PC-9 (cell line): ENCODE measurements around the gene SH3PXD2A. TPM values are rescaled to one million over a fixed set of nuclear protein-coding genes. Genes with fewer than 3 reads are reported as not detected.

ENCODE experiments used
- BruUV-seq: library from RNA; stranded (reverse); fragments of 400-500 nt; replicated peaks from 2 replicates; lab custom pipeline; 2021; lab: Mats Ljungman, UMichigan
- CTCF ChIA-PET: fragments of 300-600 bp; sonication (Branson Sonifier 250); formaldehyde crosslinking; loops from one replicate; lab custom pipeline; 2022; ENCODE audit warnings: antibody characterized with exemption; lab: Charles Lee
- POLR2A ChIA-PET: fragments of 300-600 bp; sonication (Branson Sonifier 250); formaldehyde crosslinking; loops from one replicate; lab custom pipeline; 2022; ENCODE audit warnings: antibody characterized with exemption; ENCODE audit not compliant: unreplicated experiment; lab: Charles Lee
- DNase-seq, 2 experiments: peaks; one replicate each; pipeline versions ENCODE4 v3.0.0 to v3.0.0-alpha.2; 2015 to 2022; ENCODE audit warnings: mixed read lengths in 1 of 2
- H2AFZ ChIP-seq: fragments of 200-600 bp; sonication (generic); 2 replicates; pipeline ENCODE4 v1.8.1; 2017; ENCODE audit warnings: antibody characterized with exemption
- H3F3A ChIP-seq: fragments of 200-600 bp; sonication (generic); 2 replicates; pipeline ENCODE4 v1.8.1; 2017; ENCODE audit warnings: antibody characterized with exemption, mild to moderate bottlenecking, low read depth; ENCODE audit not compliant: insufficient read depth
- H3K27ac ChIP-seq: fragments of 200-600 bp; sonication (generic); 2 replicates; pipeline ENCODE4 v1.6.1; 2016; ENCODE audit warnings: mixed run types
- H3K27me3 ChIP-seq: fragments of 200-600 bp; sonication (generic); 2 replicates; pipeline ENCODE4 v1.6.1; 2016; ENCODE audit warnings: low read depth, mixed run types; ENCODE audit not compliant: insufficient read depth
- H3K36me3 ChIP-seq: fragments of 200-600 bp; sonication (generic); 2 replicates; pipeline ENCODE4 v1.6.1; 2016; ENCODE audit warnings: low read depth, mixed run types
- H3K4me1 ChIP-seq: fragments of 200-600 bp; sonication (generic); replicated peaks from 2 replicates; pipeline ENCODE4 v1.6.1; 2016; ENCODE audit warnings: mixed run types; ENCODE audit not compliant: insufficient read depth
- H3K4me2 ChIP-seq: fragments of 200-600 bp; sonication (generic); 2 replicates; pipeline ENCODE4 v1.6.1; 2017; ENCODE audit warnings: mixed run types
- H3K4me3 ChIP-seq: fragments of 200-600 bp; sonication (generic); 2 replicates; pipeline ENCODE4 v1.6.1; 2016; ENCODE audit warnings: mixed run types
- H3K79me2 ChIP-seq: fragments of 200-600 bp; sonication (generic); 2 replicates; pipeline ENCODE4 v1.6.1; 2017; ENCODE audit warnings: low read depth, mixed run types
- H3K9me2 ChIP-seq: fragments of 200-600 bp; sonication (generic); 2 replicates; pipeline ENCODE4 v1.8.1; 2017; ENCODE audit warnings: mild to moderate bottlenecking; ENCODE audit not compliant: insufficient read depth
- H3K9me3 ChIP-seq: fragments of 200-600 bp; sonication (generic); 2 replicates; pipeline ENCODE4 v1.8.1; 2016; ENCODE audit warnings: low read depth; ENCODE audit not compliant: insufficient read depth
- H4K20me1 ChIP-seq: fragments of 200-600 bp; sonication (generic); 2 replicates; pipeline ENCODE4 v1.8.1; 2017; ENCODE audit not compliant: insufficient read depth
- CTCF ChIP-seq: fragments of 200-600 bp; sonication (generic); conservative IDR thresholded peaks from 2 replicates; pipeline ENCODE4 v1.6.1; 2017; ENCODE audit warnings: mixed run types, antibody characterized with exemption, mild to moderate bottlenecking, moderate library complexity
- EZH2 ChIP-seq: fragments of 200-600 bp; sonication (generic); IDR thresholded peaks from 2 replicates; pipeline ENCODE4 v1.8.0; 2017; ENCODE audit warnings: antibody characterized with exemption, low read depth
- intact Hi-C: fragments of 100-400 bp; cut with micrococcal nuclease; formaldehyde crosslinking; loops from one replicate; pipeline ENCODE4 v1.10.0; 2022; ENCODE audit not compliant: unreplicated experiment
- total RNA-seq: library from RNA; stranded (reverse); gene quantifications from 2 replicates; pipeline ENCODE4 v1.2.3, GENCODE V29; 2021

The SH3PXD2A gene
- total RNA-seq, 1 experiment from 2014 or later, result 12.5 TPM

DNA sequence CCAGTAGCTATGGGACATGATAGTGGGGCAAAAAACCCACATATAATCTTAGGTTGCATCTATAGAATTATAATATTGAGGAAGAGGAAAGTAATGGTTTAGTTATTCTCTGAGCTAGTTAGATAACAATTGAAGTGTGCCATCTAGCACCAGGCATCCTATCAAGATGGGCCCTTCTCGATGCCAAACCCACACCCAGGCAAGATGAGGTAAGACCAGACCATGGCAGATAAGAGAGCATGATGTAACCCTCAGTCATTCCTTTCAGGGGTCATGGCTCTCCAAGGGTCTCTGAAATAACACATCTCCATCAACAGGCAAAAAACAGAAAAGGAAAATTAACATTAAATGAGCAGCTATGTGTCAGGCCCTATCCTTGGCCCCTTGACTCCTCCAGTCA, 128.7 kb downstream of the SH3PXD2A start:
- Histone ChIP-seq H3K27me3 (no peaks in the 10 kb centered on the region), H3K9me3 (no peaks in the 10 kb centered on the region)

DNA sequence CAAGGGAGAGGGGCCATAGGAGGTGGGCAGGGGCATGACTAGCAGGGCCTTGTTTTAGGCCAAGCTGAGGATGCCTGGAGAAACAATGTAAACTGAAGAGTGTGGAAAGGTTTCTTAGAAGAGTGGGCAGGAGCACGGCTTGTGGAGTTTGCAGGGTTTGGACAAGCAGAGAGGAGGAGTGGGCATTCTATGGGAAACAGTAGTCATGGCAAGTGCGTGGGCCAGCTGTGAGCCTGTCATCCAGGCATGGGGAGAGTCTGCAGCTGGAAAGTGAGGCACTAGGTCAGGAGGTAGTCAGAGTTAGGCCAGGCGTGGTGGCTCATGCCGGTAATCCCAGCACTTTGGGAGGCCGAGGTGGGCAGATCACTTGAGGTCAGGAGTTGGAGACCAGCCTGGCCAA, 130.1 kb downstream of the SH3PXD2A start:
- POLR2A ChIA-PET, result no interaction called here
- Histone ChIP-seq H3K79me2 (no peaks in the 10 kb centered on the region), H3K4me3 (no peak overlapping the region), H3K9me2 (no peaks in the 10 kb centered on the region), H3K27me3 (no peaks in the 10 kb centered on the region), H3K27ac (no peak overlapping the region), H3K4me1 (no peaks in the 10 kb centered on the region), H3K9me3 (no peaks in the 10 kb centered on the region), H3K36me3 (no peaks in the 10 kb centered on the region), H2AFZ (no peak overlapping the region), H3K4me2 (no peak overlapping the region), H4K20me1 (no peaks in the 10 kb centered on the region), H3F3A (no peaks in the 10 kb centered on the region)
- intact Hi-C loops, result no loop called here
- no peak for DNase-seq
- BruUV-seq, result no TSS peak
- CTCF ChIA-PET, result no interaction called here
- no peak for TF ChIP-seq CTCF
- TF ChIP-seq EZH2, result no peak

More for the DNA sequence above, 128.7 kb downstream of the SH3PXD2A start:
- peaks cover 2% of the 10 kb centered on the region for H3K4me1 ChIP-seq
- intact Hi-C loops, result no loop called here
- H3K79me2 ChIP-seq, result no peaks in the 10 kb centered on the region
- H3F3A ChIP-seq, result no peaks in the 10 kb centered on the region
- no peak overlapping the region for H2AFZ ChIP-seq
- CTCF ChIA-PET, result no interaction called here
- no peak for TF ChIP-seq EZH2
- TF ChIP-seq CTCF, result no peak
- no peaks in the 10 kb centered on the region for H3K9me2 ChIP-seq
- no peak overlapping the region for H3K27ac ChIP-seq
- no peak overlapping the region for H3K4me3 ChIP-seq
- H3K4me2 ChIP-seq, result no peak overlapping the region
- POLR2A ChIA-PET, result no interaction called here
- BruUV-seq, result no TSS peak
- H3K36me3 ChIP-seq, result no peaks in the 10 kb centered on the region
- no peak for DNase-seq
- no peaks in the 10 kb centered on the region for H4K20me1 ChIP-seq

GRCh38 chr10:103724771-103725170, 130.6 kb downstream of the SH3PXD2A start:
- BruUV-seq, result no TSS peak
- no peak overlapping the region for H3K4me3 ChIP-seq
- intact Hi-C loops, result no loop called here
- H3K27me3 ChIP-seq, result no peaks in the 10 kb centered on the region
- H4K20me1 ChIP-seq, result no peaks in the 10 kb centered on the region
- H3K27ac ChIP-seq, result no peak overlapping the region
- DNase-seq, result no peak
- no peaks in the 10 kb centered on the region for H3K4me1 ChIP-seq
- no peaks in the 10 kb centered on the region for H3K79me2 ChIP-seq
- H3F3A ChIP-seq, result no peaks in the 10 kb centered on the region
- H3K4me2 ChIP-seq, result no peak overlapping the region
- H3K36me3 ChIP-seq, result no peaks in the 10 kb centered on the region
- H2AFZ ChIP-seq, result no peak overlapping the region
- no peaks in the 10 kb centered on the region for H3K9me2 ChIP-seq
- no peaks in the 10 kb centered on the region for H3K9me3 ChIP-seq
- no peak for TF ChIP-seq CTCF
- TF ChIP-seq EZH2, result no peak
- CTCF ChIA-PET, result no interaction called here
- POLR2A ChIA-PET, result no interaction called here
